Measurements from ENCODE around the gene PRKACA. TPM values are rescaled to one million over a fixed set of nuclear protein-coding genes. Genes with fewer than 3 reads are reported as not detected.
A peak's percentile ranks its signal among the peaks of the same experiment; 100 is the strongest.

PRKACA gene
- polyA plus RNA-seq, 2 of the 4 experiments (the other 2 are of a cell fraction): 10.0 to 40.9 TPM

DNA sequence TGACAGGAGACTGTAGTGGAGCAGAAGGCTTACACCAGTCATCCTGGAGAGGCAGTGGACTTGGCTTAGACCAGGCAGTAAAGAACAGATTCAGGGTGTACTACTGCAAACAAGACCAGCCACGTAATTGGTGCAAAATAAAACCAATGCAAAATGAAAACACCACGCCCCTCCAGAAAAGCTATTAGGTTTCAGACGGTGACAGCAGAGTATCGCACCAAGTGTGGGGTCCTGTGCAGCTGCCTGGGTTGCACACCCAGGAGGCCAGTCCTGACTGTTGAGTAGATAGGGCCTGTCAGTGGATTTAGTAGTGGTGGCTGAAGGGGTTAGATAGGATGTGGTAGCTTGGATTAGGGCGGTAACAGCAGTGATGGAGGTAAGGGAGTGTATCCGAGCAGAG is 5.4 kb upstream of the PRKACA start (continued):
- TF ChIP-seq HEYL (CRISPR knock-in tag; IDR thresholded peaks at IDR 0.05) (no peak), RNF2 (IDR thresholded peaks at IDR 0.05; ENCODE audit: borderline replicate concordance, low read depth) (no peak), FOSL2 (IDR thresholded peaks at IDR 0.05) (no peak), FOSL2 (CRISPR knock-in tag; IDR thresholded peaks at IDR 0.05) (no peak), CBX2 (IDR thresholded peaks at IDR 0.05; ENCODE audit: borderline replicate concordance, low read depth) (no peak)

DNA sequence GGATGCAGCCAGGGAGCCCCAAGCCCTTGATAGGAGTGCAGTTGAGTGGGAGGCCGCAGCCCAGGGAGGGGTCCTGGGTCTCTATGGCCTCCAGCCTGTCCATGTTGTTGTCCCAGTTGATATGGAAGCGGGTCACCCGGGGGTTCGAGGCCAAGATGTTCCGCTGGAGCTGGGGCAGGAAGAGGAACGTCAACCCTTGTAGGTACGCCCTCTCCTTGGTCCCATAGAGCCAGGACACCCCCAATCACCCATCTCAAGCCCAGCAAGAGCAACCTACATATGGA is 2.9 kb upstream of the PRKACA start:
- FAIRE-seq: no peak
- whole genome bisulfite sequencing (ENCODE audit: missing lambda C conversion rate): 100% methylated on average over 7 of the region's 7 CpGs
- H3K4me3 ChIP-seq: no peak overlapping the region
- POLR2A ChIA-PET: no interaction called here
- H3K4me1 ChIP-seq: peaks cover 17% of the 10 kb centered on the region
- no peak overlapping the region for H3K4me2 ChIP-seq
- no peak for DNase-seq (ENCODE audit: low read depth in 1 of 2, low spot score in 1 of 2)
- ATAC-seq: no peak
- H3K27ac ChIP-seq: no peak overlapping the region
- CTCF ChIA-PET: interaction anchor here (0.6 to 2.3 kb wide), 2 partner anchors 16 to 228 kb away, joined by 3 to 10 read pairs; partner anchors contain the start of gene ASF1B
- TF ChIP-seq HDAC2 (IDR thresholded peaks at IDR 0.05): no peak
- TF ChIP-seq CBX8 (IDR thresholded peaks at IDR 0.05): no peak
- TF ChIP-seq, protein P1, sequence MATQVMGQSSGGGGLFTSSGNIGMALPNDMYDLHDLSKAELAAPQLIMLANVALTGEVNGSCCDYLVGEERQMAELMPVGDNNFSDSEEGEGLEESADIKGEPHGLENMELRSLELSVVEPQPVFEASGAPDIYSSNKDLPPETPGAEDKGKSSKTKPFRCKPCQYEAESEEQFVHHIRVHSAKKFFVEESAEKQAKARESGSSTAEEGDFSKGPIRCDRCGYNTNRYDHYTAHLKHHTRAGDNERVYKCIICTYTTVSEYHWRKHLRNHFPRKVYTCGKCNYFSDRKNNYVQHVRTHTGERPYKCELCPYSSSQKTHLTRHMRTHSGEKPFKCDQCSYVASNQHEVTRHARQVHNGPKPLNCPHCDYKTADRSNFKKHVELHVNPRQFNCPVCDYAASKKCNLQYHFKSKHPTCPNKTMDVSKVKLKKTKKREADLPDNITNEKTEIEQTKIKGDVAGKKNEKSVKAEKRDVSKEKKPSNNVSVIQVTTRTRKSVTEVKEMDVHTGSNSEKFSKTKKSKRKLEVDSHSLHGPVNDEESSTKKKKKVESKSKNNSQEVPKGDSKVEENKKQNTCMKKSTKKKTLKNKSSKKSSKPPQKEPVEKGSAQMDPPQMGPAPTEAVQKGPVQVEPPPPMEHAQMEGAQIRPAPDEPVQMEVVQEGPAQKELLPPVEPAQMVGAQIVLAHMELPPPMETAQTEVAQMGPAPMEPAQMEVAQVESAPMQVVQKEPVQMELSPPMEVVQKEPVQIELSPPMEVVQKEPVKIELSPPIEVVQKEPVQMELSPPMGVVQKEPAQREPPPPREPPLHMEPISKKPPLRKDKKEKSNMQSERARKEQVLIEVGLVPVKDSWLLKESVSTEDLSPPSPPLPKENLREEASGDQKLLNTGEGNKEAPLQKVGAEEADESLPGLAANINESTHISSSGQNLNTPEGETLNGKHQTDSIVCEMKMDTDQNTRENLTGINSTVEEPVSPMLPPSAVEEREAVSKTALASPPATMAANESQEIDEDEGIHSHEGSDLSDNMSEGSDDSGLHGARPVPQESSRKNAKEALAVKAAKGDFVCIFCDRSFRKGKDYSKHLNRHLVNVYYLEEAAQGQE (IDR thresholded peaks at IDR 0.05): no peak
- no peak for TF ChIP-seq KDM1A (IDR thresholded peaks at IDR 0.05; ENCODE audit: low read depth)
- no peak for TF ChIP-seq NPAS2 (CRISPR knock-in tag; IDR thresholded peaks at IDR 0.05; ENCODE audit: borderline replicate concordance)
- TF ChIP-seq CEBPB (IDR thresholded peaks at IDR 0.05): no peak
- no peak for TF ChIP-seq ESRRA (IDR thresholded peaks at IDR 0.05; ENCODE audit: borderline replicate concordance, low read length)
- TF ChIP-seq HOXA7 (CRISPR knock-in tag; IDR thresholded peaks at IDR 0.05): no peak
- TF ChIP-seq FOSB (CRISPR knock-in tag; IDR thresholded peaks at IDR 0.05): no peak
- TF ChIP-seq POLR2A (IDR thresholded peaks at IDR 0.05; ENCODE audit: low read length): no peak
- TF ChIP-seq GATA3 (IDR thresholded peaks at IDR 0.05; ENCODE audit: borderline replicate concordance): no peak
- TF ChIP-seq, protein P2, sequence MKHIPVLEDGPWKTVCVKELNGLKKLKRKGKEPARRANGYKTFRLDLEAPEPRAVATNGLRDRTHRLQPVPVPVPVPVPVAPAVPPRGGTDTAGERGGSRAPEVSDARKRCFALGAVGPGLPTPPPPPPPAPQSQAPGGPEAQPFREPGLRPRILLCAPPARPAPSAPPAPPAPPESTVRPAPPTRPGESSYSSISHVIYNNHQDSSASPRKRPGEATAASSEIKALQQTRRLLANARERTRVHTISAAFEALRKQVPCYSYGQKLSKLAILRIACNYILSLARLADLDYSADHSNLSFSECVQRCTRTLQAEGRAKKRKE (CRISPR knock-in tag; IDR thresholded peaks at IDR 0.05; ENCODE audit: low read depth): no peak
- TF ChIP-seq JUNB (IDR thresholded peaks at IDR 0.05): no peak
- TF ChIP-seq FOSL2 (IDR thresholded peaks at IDR 0.05): no peak
- no peak for TF ChIP-seq FOSL2 (CRISPR knock-in tag; IDR thresholded peaks at IDR 0.05)
- no peak for TF ChIP-seq EHMT2 (IDR thresholded peaks at IDR 0.05; ENCODE audit: low read depth)
- no peaks in the 10 kb centered on the region for H3K9me3 ChIP-seq

DNA sequence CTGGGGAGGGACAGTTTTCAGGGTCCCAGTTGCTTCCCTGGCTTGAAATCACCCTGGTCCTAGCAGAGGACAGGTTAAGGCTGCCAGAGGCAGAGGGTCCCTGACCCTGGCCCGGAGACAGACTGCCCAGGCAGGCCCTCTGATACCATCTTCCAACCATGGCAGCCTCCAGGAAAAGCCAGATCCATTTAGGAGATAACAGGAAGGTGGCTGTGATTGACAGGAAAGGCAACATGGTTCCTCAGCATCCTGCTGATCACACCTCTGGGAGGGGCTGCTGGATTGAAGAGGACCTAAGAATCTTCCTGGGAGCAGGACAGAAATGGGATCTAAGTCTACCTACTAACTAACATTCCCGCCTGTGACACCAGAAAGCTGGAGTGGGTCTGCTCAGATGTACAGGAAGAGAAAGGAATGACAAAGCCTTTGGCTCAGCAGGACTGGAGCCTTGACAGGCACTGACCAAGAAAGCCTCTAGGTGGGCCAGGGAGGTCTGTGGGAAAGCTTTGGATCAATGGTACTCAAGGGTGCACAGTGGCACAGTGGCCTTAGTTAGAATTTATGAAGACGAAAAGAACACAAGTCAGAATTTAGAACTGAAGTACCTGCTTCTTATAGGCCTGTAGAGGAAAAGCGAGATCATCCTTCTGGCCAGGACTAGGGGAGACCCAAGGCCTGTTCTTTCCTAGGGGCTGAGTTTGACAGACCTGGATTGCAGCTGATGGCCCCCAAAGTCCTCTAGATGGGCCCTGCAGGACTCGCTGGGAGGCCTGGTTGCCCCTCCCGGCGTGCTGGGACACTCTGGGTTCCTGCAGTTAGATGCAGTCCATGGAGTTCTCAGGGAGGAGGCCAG is 2.3 kb upstream of the PRKACA start:
- ChIA-PET CTCF (interaction anchor here (2.3 kb wide), 1 partner anchor 17 kb away, joined by 10 read pairs; the partner anchor contains the start of gene ASF1B), POLR2A (no interaction called here)
- no peak overlapping the region for H3K4me3 ChIP-seq
- peaks cover 17% of the 10 kb centered on the region for H3K4me1 ChIP-seq
- WGBS (ENCODE audit: missing lambda C conversion rate): 90% methylated on average over 7 of the region's 7 CpGs
- ATAC-seq (no peak), FAIRE-seq (no peak), DNase-seq (ENCODE audit: low read depth in 1 of 2, low spot score in 1 of 2) (no peak)
- no peak overlapping the region for H3K4me2 ChIP-seq
- 0 out of 6 replicates have a peak overlapping the region, but pooled peaks of 1 of the 2 experiments have one; percentile 96 for H3K27ac ChIP-seq
- H3K9me3 ChIP-seq: no peaks in the 10 kb centered on the region
- TF ChIP-seq, protein P3, sequence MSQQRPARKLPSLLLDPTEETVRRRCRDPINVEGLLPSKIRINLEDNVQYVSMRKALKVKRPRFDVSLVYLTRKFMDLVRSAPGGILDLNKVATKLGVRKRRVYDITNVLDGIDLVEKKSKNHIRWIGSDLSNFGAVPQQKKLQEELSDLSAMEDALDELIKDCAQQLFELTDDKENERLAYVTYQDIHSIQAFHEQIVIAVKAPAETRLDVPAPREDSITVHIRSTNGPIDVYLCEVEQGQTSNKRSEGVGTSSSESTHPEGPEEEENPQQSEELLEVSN (IDR thresholded peaks at IDR 0.05; ENCODE audit: borderline replicate concordance, low read depth): no peak
- TF ChIP-seq CBX2 (IDR thresholded peaks at IDR 0.05; ENCODE audit: borderline replicate concordance, low read depth) (no peak), MAFK (IDR thresholded peaks at IDR 0.05; ENCODE audit: partially characterized antibody) (no peak), ZC3H11A (IDR thresholded peaks at IDR 0.05) (no peak), ZFP36 (IDR thresholded peaks at IDR 0.05; ENCODE audit: borderline replicate concordance, partially characterized antibody) (no peak), EHMT2 (IDR thresholded peaks at IDR 0.05; ENCODE audit: low read depth) (no peak)
- TF ChIP-seq, protein P2 (CRISPR knock-in tag; IDR thresholded peaks at IDR 0.05; ENCODE audit: low read depth): no peak
- TF ChIP-seq, protein P4, sequence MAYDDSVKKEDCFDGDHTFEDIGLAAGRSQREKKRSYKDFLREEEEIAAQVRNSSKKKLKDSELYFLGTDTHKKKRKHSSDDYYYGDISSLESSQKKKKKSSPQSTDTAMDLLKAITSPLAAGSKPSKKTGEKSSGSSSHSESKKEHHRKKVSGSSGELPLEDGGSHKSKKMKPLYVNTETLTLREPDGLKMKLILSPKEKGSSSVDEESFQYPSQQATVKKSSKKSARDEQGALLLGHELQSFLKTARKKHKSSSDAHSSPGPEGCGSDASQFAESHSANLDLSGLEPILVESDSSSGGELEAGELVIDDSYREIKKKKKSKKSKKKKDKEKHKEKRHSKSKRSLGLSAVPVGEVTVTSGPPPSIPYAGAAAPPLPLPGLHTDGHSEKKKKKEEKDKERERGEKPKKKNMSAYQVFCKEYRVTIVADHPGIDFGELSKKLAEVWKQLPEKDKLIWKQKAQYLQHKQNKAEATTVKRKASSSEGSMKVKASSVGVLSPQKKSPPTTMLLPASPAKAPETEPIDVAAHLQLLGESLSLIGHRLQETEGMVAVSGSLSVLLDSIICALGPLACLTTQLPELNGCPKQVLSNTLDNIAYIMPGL (CRISPR knock-in tag; IDR thresholded peaks at IDR 0.05; ENCODE audit: borderline replicate concordance): no peak
- TF ChIP-seq, protein P5, sequence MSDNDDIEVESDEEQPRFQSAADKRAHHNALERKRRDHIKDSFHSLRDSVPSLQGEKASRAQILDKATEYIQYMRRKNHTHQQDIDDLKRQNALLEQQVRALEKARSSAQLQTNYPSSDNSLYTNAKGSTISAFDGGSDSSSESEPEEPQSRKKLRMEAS (IDR thresholded peaks at IDR 0.05): no peak
- TF ChIP-seq, protein P6, sequence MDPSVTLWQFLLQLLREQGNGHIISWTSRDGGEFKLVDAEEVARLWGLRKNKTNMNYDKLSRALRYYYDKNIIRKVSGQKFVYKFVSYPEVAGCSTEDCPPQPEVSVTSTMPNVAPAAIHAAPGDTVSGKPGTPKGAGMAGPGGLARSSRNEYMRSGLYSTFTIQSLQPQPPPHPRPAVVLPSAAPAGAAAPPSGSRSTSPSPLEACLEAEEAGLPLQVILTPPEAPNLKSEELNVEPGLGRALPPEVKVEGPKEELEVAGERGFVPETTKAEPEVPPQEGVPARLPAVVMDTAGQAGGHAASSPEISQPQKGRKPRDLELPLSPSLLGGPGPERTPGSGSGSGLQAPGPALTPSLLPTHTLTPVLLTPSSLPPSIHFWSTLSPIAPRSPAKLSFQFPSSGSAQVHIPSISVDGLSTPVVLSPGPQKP (IDR thresholded peaks at IDR 0.05; ENCODE audit: low read depth, low read length): no peak

All from A549 (cell line).